GM23248 (cell line): Measurements from ENCODE around the gene LAMA5. TPM values are rescaled to one million over a fixed set of nuclear protein-coding genes. Genes with fewer than 3 reads are reported as not detected.

Experiments used
- DNase-seq: peaks from one replicate; pipeline ENCODE4 v3.0.0-alpha.2; 2015
- H2AFZ ChIP-seq: fragments of 200-600 bp; sonication (generic); 2 replicates; pipeline ENCODE4 v1.6.1; 2016; ENCODE audit warnings: antibody characterized with exemption
- H3F3A ChIP-seq: fragments of 200-600 bp; sonication (generic); 2 replicates; pipeline ENCODE4 v1.6.1; 2016; ENCODE audit warnings: mild to moderate bottlenecking, antibody characterized with exemption, mixed run types; ENCODE audit not compliant: insufficient read depth
- H3K27ac ChIP-seq: fragments of 200-600 bp; sonication (generic); 2 replicates; pipeline ENCODE4 v1.5.1; 2016; ENCODE audit warnings: mild to moderate bottlenecking
- H3K27me3 ChIP-seq: fragments of 200-600 bp; sonication (generic); replicated peaks from 2 replicates; pipeline ENCODE4 v1.6.1; 2016; ENCODE audit warnings: mild to moderate bottlenecking; ENCODE audit not compliant: insufficient read depth
- H3K36me3 ChIP-seq: fragments of 200-600 bp; sonication (generic); 2 replicates; pipeline ENCODE4 v1.6.1; 2016; ENCODE audit warnings: low read depth, mild to moderate bottlenecking
- H3K4me1 ChIP-seq: fragments of 200-600 bp; sonication (generic); 2 replicates; pipeline ENCODE4 v1.6.1; 2016; ENCODE audit warnings: mild to moderate bottlenecking; ENCODE audit not compliant: insufficient read depth
- H3K4me2 ChIP-seq: fragments of 200-600 bp; sonication (generic); one replicate; pipeline ENCODE4 v1.6.1; 2016; ENCODE audit warnings: mild to moderate bottlenecking; ENCODE audit not compliant: unreplicated experiment
- H3K4me3 ChIP-seq: fragments of 200-600 bp; sonication (generic); 2 replicates; pipeline ENCODE4 v1.5.1; 2016; ENCODE audit warnings: mild to moderate bottlenecking
- H3K79me2 ChIP-seq: fragments of 200-600 bp; sonication (generic); 2 replicates; pipeline ENCODE4 v1.6.1; 2016; ENCODE audit warnings: mild to moderate bottlenecking; ENCODE audit not compliant: insufficient read depth
- H3K9ac ChIP-seq: fragments of 200-600 bp; sonication (generic); 2 replicates; pipeline ENCODE4 v1.6.1; 2016; ENCODE audit warnings: mild to moderate bottlenecking
- H3K9me2 ChIP-seq: fragments of 200-600 bp; sonication (generic); 2 replicates; pipeline ENCODE4 v1.6.1; 2016; ENCODE audit warnings: mixed run types, mild to moderate bottlenecking, moderate library complexity; ENCODE audit not compliant: insufficient read depth
- H3K9me3 ChIP-seq: fragments of 200-600 bp; sonication (generic); one replicate; pipeline ENCODE4 v1.6.1; 2017; ENCODE audit warnings: low read depth
- H4K20me1 ChIP-seq: fragments of 200-600 bp; sonication (generic); 2 replicates; pipeline ENCODE4 v1.6.0; 2016; ENCODE audit not compliant: insufficient read depth
- EZH2 ChIP-seq: fragments of 200-600 bp; sonication (generic); IDR thresholded peaks from 2 replicates; pipeline ENCODE4 v1.6.1; 2018; ENCODE audit warnings: antibody characterized with exemption, mild to moderate bottlenecking; ENCODE audit not compliant: insufficient read depth, poor library complexity, severe bottlenecking
- EZH2phosphoT487 ChIP-seq: fragments of 200-600 bp; sonication (generic); IDR thresholded peaks from 2 replicates; pipeline ENCODE4 v1.6.1; 2018; ENCODE audit warnings: antibody characterized with exemption, moderate library complexity, mild to moderate bottlenecking, low read depth; ENCODE audit not compliant: insufficient read depth
- WGBS, 2 experiments: methylation state at CpG; one replicate each; pipeline ENCODE4 v1.1.6; 2015 to 2017; ENCODE audit warnings: low lambda C conversion rate in 2 of 2, low coverage in 1 of 2; ENCODE audit errors: missing lambda C conversion rate in 2 of 2; 5-methylcytosine and 5-hydroxymethylcytosine counted together
- in situ Hi-C: fragments of 300-500 bp; cut with MboI; formaldehyde crosslinking; loops from 2 replicates; pipeline ENCODE4 v1.15.0; 2020
- polyA plus RNA-seq: library from polyadenylated mRNA; unstranded; fragments of >200 nt; fragmentation: Nextera tagmentation; extraction: Ambion mirVana; gene quantifications from 2 replicates; pipeline ENCODE4 v1.2.1, GENCODE V29; 2016
- total RNA-seq: library from RNA; depleted of rRNA; stranded (reverse); fragments of >200 nt; shearing (Covaris generic); gene quantifications from 2 replicates; pipeline ENCODE4 v1.2.3, GENCODE V29; 2014

Gene LAMA5
- total and polyA plus RNA-seq, 2 experiments from 2014 or later = 4.5 to 6.0 TPM

DNA sequence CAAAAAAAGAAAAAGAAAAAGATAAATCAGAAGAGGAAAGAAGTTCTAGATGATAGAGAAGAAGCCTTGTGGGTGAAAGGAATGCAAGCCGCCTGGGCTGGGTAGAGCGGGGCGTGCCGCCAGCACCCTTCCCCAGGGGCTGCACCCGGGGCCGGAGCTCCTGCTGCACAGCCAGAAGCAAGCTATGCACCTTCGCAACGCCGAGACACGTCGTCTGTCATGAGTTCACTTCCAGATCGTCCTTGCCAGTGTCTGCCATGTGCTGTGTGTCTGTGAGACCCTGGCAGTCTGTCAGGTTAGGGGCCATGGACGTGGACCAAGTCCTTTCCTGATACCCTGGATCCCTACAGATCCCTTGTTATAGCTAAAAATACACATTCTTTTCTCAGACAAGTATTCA lies 89.9 kb downstream of the LAMA5 start:
- no peaks in the 10 kb centered on the region for H3K27me3 ChIP-seq
- H3F3A ChIP-seq = no peaks in the 10 kb centered on the region
- no peaks in the 10 kb centered on the region for H3K4me1 ChIP-seq
- no peak overlapping the region for H3K27ac ChIP-seq
- no peak overlapping the region for H3K4me2 ChIP-seq
- peaks cover 12% of the 10 kb centered on the region; the same call in 1 of the 2 replicates for H3K36me3 ChIP-seq
- 68 to 71% methylated on average over 12 to 13 of the region's 13 CpGs for WGBS, 2 experiments
- no peaks in the 10 kb centered on the region for H3K79me2 ChIP-seq
- no peak overlapping the region for H3K9ac ChIP-seq
- no peak overlapping the region for H3K4me3 ChIP-seq
- in situ Hi-C loops = no loop called here
- no peaks in the 10 kb centered on the region for H3K9me2 ChIP-seq
- H3K9me3 ChIP-seq = no peaks in the 10 kb centered on the region
- H4K20me1 ChIP-seq = no peaks in the 10 kb centered on the region
- TF ChIP-seq EZH2phosphoT487 (no peak), EZH2 (no peak)
- no peak overlapping the region for H2AFZ ChIP-seq
- no peak for DNase-seq

DNA sequence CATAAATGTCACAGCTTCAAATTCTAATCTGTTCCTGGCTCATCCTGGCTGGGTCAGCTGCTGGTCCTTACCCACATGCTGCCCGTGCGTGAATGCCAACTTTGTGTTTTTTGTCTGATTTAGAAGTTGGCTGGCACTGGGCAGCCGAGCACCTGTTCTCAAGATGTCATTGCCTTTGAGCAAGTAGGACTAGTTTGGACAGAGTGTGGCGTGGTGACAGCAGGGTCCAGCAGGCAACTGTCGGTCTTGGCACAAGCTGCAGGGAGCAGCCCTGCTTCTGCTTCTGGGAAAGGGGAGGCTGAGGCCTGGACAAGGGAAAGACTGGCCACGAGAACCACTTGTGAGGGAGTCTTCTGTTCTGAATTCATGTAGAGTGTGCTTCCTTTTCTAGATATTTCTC lies 90.7 kb downstream of the LAMA5 start:
- Histone ChIP-seq H3K4me2 (no peak overlapping the region), H3K27me3 (no peaks in the 10 kb centered on the region), H3K4me1 (no peaks in the 10 kb centered on the region), H3K9ac (no peak overlapping the region), H3K27ac (no peak overlapping the region), H4K20me1 (no peaks in the 10 kb centered on the region), H3K79me2 (no peaks in the 10 kb centered on the region), H3F3A (no peaks in the 10 kb centered on the region), H3K36me3 (peaks cover 4% of the 10 kb centered on the region; the same call in 1 of the 2 replicates), H3K4me3 (no peak overlapping the region), H2AFZ (no peak overlapping the region), H3K9me2 (no peaks in the 10 kb centered on the region), H3K9me3 (no peaks in the 10 kb centered on the region)
- no peak for TF ChIP-seq EZH2phosphoT487
- no peak for TF ChIP-seq EZH2
- in situ Hi-C loops = no loop called here
- WGBS, 2 experiments = 96 to 98% methylated on average over 6 of the region's 6 CpGs
- no peak for DNase-seq

DNA sequence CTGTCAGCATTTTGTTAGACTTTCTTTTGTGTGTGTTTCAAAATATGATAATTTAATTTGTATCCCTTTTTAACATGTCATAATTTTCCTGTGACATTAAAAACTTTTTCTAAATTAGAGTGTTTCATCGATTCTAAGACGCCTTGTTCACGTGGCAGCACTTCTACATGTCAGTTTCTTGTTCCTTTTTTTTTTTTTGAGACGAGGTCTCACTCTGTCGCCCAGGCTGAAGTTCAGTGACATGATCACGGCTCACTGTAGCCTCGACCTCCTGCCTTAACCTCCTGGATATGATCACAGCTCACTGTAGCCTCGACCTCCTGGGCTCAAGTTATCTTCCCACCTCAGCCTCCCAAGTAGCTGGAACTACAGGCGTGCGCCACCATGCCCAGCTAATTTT lies 91.9 kb downstream of the LAMA5 start:
- Histone ChIP-seq H3K4me1 (no peaks in the 10 kb centered on the region), H3K4me2 (no peak overlapping the region), H3F3A (no peaks in the 10 kb centered on the region), H3K4me3 (no peak overlapping the region), H3K79me2 (no peaks in the 10 kb centered on the region), H3K9ac (no peak overlapping the region), H3K27ac (no peak overlapping the region), H4K20me1 (no peaks in the 10 kb centered on the region), H3K27me3 (no peaks in the 10 kb centered on the region), H3K9me3 (no peaks in the 10 kb centered on the region), H2AFZ (no peak overlapping the region), H3K36me3 (peaks cover 4% of the 10 kb centered on the region; the same call in 1 of the 2 replicates), H3K9me2 (no peaks in the 10 kb centered on the region)
- in situ Hi-C loops = no loop called here
- WGBS, 2 experiments = 89 to 90% methylated on average over 10 of the region's 10 CpGs
- no peak for TF ChIP-seq EZH2phosphoT487
- no peak for TF ChIP-seq EZH2
- DNase-seq = no peak

DNA sequence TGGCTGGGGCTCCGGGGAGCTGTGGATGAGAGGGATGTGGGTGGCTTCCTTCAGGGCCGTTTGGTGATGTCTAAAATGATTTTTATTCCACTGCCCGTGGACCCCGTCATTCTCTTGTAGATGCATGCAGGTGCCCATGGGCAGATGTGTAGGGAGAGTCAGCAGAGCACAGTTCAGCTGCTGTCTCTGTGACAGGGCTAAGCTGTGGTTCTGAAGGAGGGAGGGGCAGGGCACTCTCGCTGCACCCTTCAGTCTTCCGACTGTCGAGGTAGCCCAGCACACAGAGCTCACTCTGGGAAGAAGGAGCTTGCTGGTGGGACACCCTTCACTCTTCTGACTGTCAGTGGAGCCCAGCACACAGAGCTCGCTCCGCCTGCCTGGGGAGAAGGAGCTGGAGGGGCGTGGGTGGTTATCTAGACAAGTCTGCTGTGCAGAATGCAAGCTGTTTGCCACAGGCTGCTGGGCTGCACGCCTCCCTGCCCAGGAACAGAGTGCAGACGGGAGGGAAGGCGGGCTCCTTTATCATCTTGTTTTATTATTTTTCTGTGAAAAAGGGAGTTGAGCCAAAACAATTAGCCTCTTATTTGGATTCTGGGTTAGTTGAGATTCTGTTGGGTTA lies 92.7 kb downstream of the LAMA5 start:
- no peak overlapping the region for H3K27ac ChIP-seq
- TF ChIP-seq EZH2 (no peak), EZH2phosphoT487 (no peak)
- H3K9me3 ChIP-seq = no peaks in the 10 kb centered on the region
- in situ Hi-C loops = no loop called here
- DNase-seq = no peak
- no peak overlapping the region for H3K4me3 ChIP-seq
- WGBS, 2 experiments = 85 to 87% methylated on average over 13 of the region's 13 CpGs
- H3F3A ChIP-seq = no peaks in the 10 kb centered on the region
- no peaks in the 10 kb centered on the region for H3K79me2 ChIP-seq
- H3K9me2 ChIP-seq = no peaks in the 10 kb centered on the region
- no peaks in the 10 kb centered on the region; the same call in 1 of the 2 replicates for H3K36me3 ChIP-seq
- no peak overlapping the region for H3K4me2 ChIP-seq
- H3K4me1 ChIP-seq = no peaks in the 10 kb centered on the region
- H4K20me1 ChIP-seq = no peaks in the 10 kb centered on the region
- no peak overlapping the region for H2AFZ ChIP-seq
- no peaks in the 10 kb centered on the region for H3K27me3 ChIP-seq
- H3K9ac ChIP-seq = no peak overlapping the region
